ENCODE results near the gene CUX1. TPM values are rescaled to one million over a fixed set of nuclear protein-coding genes. Genes with fewer than 3 reads are reported as not detected.

Gene CUX1
- total and polyA plus RNA-seq, 2 of the 13 experiments (the other 11 are each of a cell fraction or from before 2014, with no cell fraction given): 13.7 to 14.9 TPM

GRCh38 chr7:102045681-102046372 lies 228.4 kb downstream of the CUX1 start (continued):
- TF ChIP-seq CREB3 (CRISPR knock-in tag; IDR thresholded peaks at IDR 0.05): no peak
- TF ChIP-seq ZNF503 (CRISPR knock-in tag; IDR thresholded peaks at IDR 0.05): no peak
- TF ChIP-seq PRDM15 (CRISPR knock-in tag; IDR thresholded peaks at IDR 0.05): no peak
- no peak for TF ChIP-seq ZNF407 (CRISPR knock-in tag; IDR thresholded peaks at IDR 0.05; ENCODE audit: not compliant biosample characterization)
- TF ChIP-seq PITX1 (CRISPR knock-in tag; IDR thresholded peaks at IDR 0.05): no peak
